Measurements from ENCODE around the gene CRB1. TPM values are rescaled to one million over a fixed set of nuclear protein-coding genes. Genes with fewer than 3 reads are reported as not detected.

The CRB1 gene
- total and polyA plus RNA-seq, 2 of the 8 experiments (the other 6 are each of a cell fraction or from before 2014, with no cell fraction given), result 0.03 TPM; not detected in 1

DNA sequence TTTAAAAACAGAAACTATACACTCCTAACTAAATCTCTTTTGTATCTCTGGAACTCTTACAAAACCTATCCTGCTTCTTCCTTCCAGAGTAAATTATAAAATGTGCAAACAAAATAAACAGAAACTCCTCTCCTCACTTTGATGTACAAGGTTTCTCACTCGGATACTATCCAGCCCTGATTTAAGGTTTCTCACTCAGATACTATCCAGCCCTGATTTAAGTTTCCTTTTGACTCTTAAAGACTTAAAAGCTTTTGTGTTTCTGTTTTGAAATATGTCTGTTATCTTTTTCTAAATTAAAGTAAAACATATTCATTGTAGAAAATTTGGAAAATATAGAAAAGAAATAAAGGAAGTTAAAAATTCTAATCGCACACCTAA, 132.5 kb downstream of the CRB1 start (continued):
- no peak for TF ChIP-seq CHD7 (IDR thresholded peaks at IDR 0.05; ENCODE audit: insufficient replicate concordance, low read length)
- TF ChIP-seq GABPA (IDR thresholded peaks at IDR 0.05; ENCODE audit: borderline replicate concordance, insufficient read depth, low read length), result no peak
- TF ChIP-seq CREB1 (IDR thresholded peaks at IDR 0.05), result no peak
- no peak for TF ChIP-seq SP1 (IDR thresholded peaks at IDR 0.05; ENCODE audit: low read depth, low read length)
- no peak for TF ChIP-seq RNF2 (IDR thresholded peaks at IDR 0.05; ENCODE audit: borderline replicate concordance, low read depth, low read length, missing control alignments, poor library complexity, severe bottlenecking)
- TF ChIP-seq PHF8 (conservative IDR thresholded peaks at IDR 0.05; ENCODE audit: low read depth, low read length), result no peak
- no peak for TF ChIP-seq SP2 (IDR thresholded peaks at IDR 0.05; ENCODE audit: low read length)
- no peak for TF ChIP-seq RBBP5 (IDR thresholded peaks at IDR 0.05; ENCODE audit: borderline replicate concordance, low read depth, low read length)
- TF ChIP-seq ASH2L (IDR thresholded peaks at IDR 0.05; ENCODE audit: low read length), result no peak
- TF ChIP-seq SIN3A (conservative IDR thresholded peaks at IDR 0.05 in 1 of 2, IDR thresholded peaks at IDR 0.05 in 1 of 2; ENCODE audit: low read depth in 1 of 2, low read length in 2 of 2), result no peak
- no peak for TF ChIP-seq JUN (IDR thresholded peaks at IDR 0.05; ENCODE audit: low read depth, low read length)
- TF ChIP-seq EZH2 (IDR thresholded peaks at IDR 0.05; ENCODE audit: low read depth, low read length, severe bottlenecking), result no peak
